ENCODE data around the gene SHH. TPM values are rescaled to one million over a fixed set of nuclear protein-coding genes. Genes with fewer than 3 reads are reported as not detected.

The SHH gene
- total and polyA plus RNA-seq, 2 of the 13 experiments (the other 11 are each of a cell fraction or from before 2014, with no cell fraction given): 1.9 to 3.4 TPM

DNA sequence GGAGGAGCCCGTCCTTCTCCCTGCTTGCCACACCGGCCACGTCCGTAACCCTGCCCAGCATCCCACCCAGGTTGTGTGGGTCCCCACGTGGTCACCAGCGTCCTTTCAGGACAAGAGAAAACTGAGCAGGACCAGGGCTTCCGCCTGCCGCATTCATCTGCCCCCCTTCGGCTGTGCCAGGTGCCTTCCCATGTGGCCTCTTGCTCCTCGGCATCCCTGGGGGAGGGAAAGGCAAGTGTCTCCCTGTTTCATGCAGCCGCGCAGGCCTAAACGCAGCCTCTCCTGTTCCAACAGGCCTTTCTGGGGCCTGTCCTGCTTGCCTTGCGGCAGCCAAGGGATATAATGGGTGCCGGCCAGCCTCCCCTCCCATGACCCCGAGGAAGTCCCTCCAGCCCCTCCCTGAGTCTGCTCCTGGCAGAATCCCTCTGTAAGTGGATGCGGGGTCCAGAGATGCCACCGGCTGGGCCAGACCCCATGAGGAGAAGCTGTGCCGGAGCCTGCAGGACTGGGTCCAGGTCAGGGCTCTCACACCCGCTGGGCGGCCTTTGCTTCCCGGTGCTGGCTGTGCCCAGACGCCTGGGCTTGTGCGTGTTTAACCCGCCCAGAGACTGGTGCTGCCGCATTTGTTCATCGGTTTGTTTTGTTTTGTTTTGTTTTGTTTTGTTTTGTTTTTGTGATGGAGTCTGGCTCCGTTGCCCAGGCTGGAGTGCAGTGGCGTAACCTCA lies 23.1 kb downstream of the SHH start:
- DNase-seq (ENCODE audit: low spot score) (no peak), FAIRE-seq (no peak), ATAC-seq (peak; percentile 20)
- intact Hi-C loops (cut with micrococcal nuclease; ENCODE audit: unreplicated experiment): no loop called here
- H2AFZ ChIP-seq (ENCODE audit: low read length): no peak overlapping the region
- H3K9ac ChIP-seq (ENCODE audit: insufficient read depth, low read depth, low read length): no peak overlapping the region
- ChIA-PET POLR2A (no interaction called here), CTCF (ENCODE audit: low intra/inter-chr PET ratio, low total read pairs) (no interaction called here)
- H3K9me3 ChIP-seq (ENCODE audit: low read length): no peaks in the 10 kb centered on the region
- H3K79me2 ChIP-seq (ENCODE audit: insufficient read depth, low read length): no peaks in the 10 kb centered on the region
- H3K4me3 ChIP-seq (replicated peaks in 1 of 3; ENCODE audit: insufficient read depth in 1 of 3, low read depth in 2 of 3, low read length in 3 of 3): no peak overlapping the region
- H3K4me2 ChIP-seq (ENCODE audit: low read depth, low read length): no peak overlapping the region
- H3K4me1 ChIP-seq (ENCODE audit: insufficient read depth, low read length): peaks cover 34% of the 10 kb centered on the region
- 63% methylated on average over 20 of the region's 29 CpGs for WGBS (ENCODE audit: low lambda C conversion rate)
- TF ChIP-seq, protein P1, sequence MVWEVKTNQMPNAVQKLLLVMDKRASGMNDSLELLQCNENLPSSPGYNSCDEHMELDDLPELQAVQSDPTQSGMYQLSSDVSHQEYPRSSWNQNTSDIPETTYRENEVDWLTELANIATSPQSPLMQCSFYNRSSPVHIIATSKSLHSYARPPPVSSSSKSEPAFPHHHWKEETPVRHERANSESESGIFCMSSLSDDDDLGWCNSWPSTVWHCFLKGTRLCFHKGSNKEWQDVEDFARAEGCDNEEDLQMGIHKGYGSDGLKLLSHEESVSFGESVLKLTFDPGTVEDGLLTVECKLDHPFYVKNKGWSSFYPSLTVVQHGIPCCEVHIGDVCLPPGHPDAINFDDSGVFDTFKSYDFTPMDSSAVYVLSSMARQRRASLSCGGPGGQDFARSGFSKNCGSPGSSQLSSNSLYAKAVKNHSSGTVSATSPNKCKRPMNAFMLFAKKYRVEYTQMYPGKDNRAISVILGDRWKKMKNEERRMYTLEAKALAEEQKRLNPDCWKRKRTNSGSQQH (CRISPR knock-in tag; IDR thresholded peaks at IDR 0.05; ENCODE audit: low read depth): no peak
- no peak for TF ChIP-seq ZNF883 (CRISPR knock-in tag; IDR thresholded peaks at IDR 0.05; ENCODE audit: not compliant biosample characterization)
- no peak for TF ChIP-seq ATF7 (IDR thresholded peaks at IDR 0.05)
- TF ChIP-seq ATF7 (CRISPR knock-in tag; IDR thresholded peaks at IDR 0.05): no peak
- no peak for TF ChIP-seq BHLHE40 (IDR thresholded peaks at IDR 0.05; ENCODE audit: low read length)
- TF ChIP-seq ZNF121 (CRISPR knock-in tag; IDR thresholded peaks at IDR 0.05): peak; percentile 60
- TF ChIP-seq AKAP8 (CRISPR knock-in tag; IDR thresholded peaks at IDR 0.05): 0 out of 2 replicates have a peak, but pooled peaks have one; percentile 30
- peak; percentile 14 for TF ChIP-seq RBM22 (optimal IDR thresholded peaks at IDR 0.05; ENCODE audit: low read length)
- TF ChIP-seq, protein P2, sequence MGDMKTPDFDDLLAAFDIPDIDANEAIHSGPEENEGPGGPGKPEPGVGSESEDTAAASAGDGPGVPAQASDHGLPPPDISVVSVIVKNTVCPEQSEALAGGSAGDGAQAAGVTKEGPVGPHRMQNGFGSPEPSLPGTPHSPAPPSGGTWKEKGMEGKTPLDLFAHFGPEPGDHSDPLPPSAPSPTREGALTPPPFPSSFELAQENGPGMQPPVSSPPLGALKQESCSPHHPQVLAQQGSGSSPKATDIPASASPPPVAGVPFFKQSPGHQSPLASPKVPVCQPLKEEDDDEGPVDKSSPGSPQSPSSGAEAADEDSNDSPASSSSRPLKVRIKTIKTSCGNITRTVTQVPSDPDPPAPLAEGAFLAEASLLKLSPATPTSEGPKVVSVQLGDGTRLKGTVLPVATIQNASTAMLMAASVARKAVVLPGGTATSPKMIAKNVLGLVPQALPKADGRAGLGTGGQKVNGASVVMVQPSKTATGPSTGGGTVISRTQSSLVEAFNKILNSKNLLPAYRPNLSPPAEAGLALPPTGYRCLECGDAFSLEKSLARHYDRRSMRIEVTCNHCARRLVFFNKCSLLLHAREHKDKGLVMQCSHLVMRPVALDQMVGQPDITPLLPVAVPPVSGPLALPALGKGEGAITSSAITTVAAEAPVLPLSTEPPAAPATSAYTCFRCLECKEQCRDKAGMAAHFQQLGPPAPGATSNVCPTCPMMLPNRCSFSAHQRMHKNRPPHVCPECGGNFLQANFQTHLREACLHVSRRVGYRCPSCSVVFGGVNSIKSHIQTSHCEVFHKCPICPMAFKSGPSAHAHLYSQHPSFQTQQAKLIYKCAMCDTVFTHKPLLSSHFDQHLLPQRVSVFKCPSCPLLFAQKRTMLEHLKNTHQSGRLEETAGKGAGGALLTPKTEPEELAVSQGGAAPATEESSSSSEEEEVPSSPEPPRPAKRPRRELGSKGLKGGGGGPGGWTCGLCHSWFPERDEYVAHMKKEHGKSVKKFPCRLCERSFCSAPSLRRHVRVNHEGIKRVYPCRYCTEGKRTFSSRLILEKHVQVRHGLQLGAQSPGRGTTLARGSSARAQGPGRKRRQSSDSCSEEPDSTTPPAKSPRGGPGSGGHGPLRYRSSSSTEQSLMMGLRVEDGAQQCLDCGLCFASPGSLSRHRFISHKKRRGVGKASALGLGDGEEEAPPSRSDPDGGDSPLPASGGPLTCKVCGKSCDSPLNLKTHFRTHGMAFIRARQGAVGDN (CRISPR knock-in tag; IDR thresholded peaks at IDR 0.05): peak; percentile 43; the same call in 1 of the 2 replicates
- TF ChIP-seq ZNF235 (CRISPR knock-in tag; IDR thresholded peaks at IDR 0.05; ENCODE audit: borderline replicate concordance): no peak
- H3K27me3 ChIP-seq (ENCODE audit: control insufficient read depth in 1 of 2, insufficient read depth in 2 of 2, low read length in 2 of 2): no peaks in the 10 kb centered on the region
- no peak overlapping the region for H3K27ac ChIP-seq (ENCODE audit: extremely low read length, insufficient read depth, low read length)
- H3K36me3 ChIP-seq (replicated peaks in 1 of 2; ENCODE audit: control insufficient read depth in 1 of 2, insufficient read depth in 2 of 2, low read length in 2 of 2): no peaks in the 10 kb centered on the region
- no peaks in the 10 kb centered on the region for H4K20me1 ChIP-seq (ENCODE audit: insufficient read depth, low read length)
- BruUV-seq (replicated peaks): no TSS peak
- in situ Hi-C loops (cut with HindIII; ENCODE audit: extremely low pct_ligation_motif_present, low pct_unique_long_range_greater_than_20kb): no loop called here

All from HepG2 (cell line).